A673 (cell line): ENCODE results near the gene UCK2. TPM values are rescaled to one million over a fixed set of nuclear protein-coding genes. Genes with fewer than 3 reads are reported as not detected.

ENCODE experiments used
- BruUV-seq: library from RNA; stranded (reverse); fragments of 400-500 nt; replicated peaks from 2 replicates; lab custom pipeline; 2021; lab: Mats Ljungman, UMichigan
- CTCF ChIA-PET: fragments of 300-600 bp; sonication (Branson Sonifier 250); formaldehyde crosslinking; loops from one replicate; lab custom pipeline; 2022; ENCODE audit warnings: antibody characterized with exemption; lab: Charles Lee
- POLR2A ChIA-PET: fragments of 300-600 bp; sonication (Branson Sonifier 250); formaldehyde crosslinking; loops from one replicate; lab custom pipeline; 2022; ENCODE audit warnings: antibody characterized with exemption; ENCODE audit not compliant: low non-redundant PET; lab: Charles Lee
- DNase-seq: peaks from one replicate; pipeline ENCODE4 v3.0.0-alpha.2; 2015; ENCODE audit warnings: low spot score
- H3K27ac ChIP-seq: fragments of 200-600 bp; sonication (generic); 2 replicates; pipeline ENCODE4 v1.5.1; 2016; ENCODE audit warnings: mixed run types, low read depth, mild to moderate bottlenecking, mixed read lengths, antibody characterized with exemption, low read length; ENCODE audit not compliant: poor library complexity, severe bottlenecking
- H3K27me3 ChIP-seq: fragments of 200-600 bp; sonication (generic); replicated peaks from 2 replicates; pipeline ENCODE4 v1.6.1; 2017; ENCODE audit warnings: mixed run types, low read depth, mild to moderate bottlenecking, mixed read lengths, antibody characterized with exemption, low read length; ENCODE audit not compliant: insufficient read depth, poor library complexity
- H3K36me3 ChIP-seq: fragments of 200-600 bp; sonication (generic); 2 replicates; pipeline ENCODE4 v1.6.1; 2016; ENCODE audit warnings: mixed run types, mild to moderate bottlenecking, mixed read lengths, antibody characterized with exemption, low read length; ENCODE audit not compliant: insufficient read depth, poor library complexity, severe bottlenecking
- H3K4me1 ChIP-seq: fragments of 200-600 bp; sonication (generic); 2 replicates; pipeline ENCODE4 v1.6.1; 2017; ENCODE audit warnings: mixed run types, mild to moderate bottlenecking, mixed read lengths, antibody characterized with exemption, low read length; ENCODE audit not compliant: insufficient read depth, poor library complexity, severe bottlenecking
- H3K4me3 ChIP-seq: fragments of 200-600 bp; sonication (generic); 2 replicates; pipeline ENCODE4 v1.5.1; 2016; ENCODE audit warnings: low read depth, mixed run types, mild to moderate bottlenecking, mixed read lengths, low read length; ENCODE audit not compliant: poor library complexity, severe bottlenecking
- H3K9me3 ChIP-seq: fragments of 200-600 bp; sonication (generic); 2 replicates; pipeline ENCODE4 v1.6.1; 2016; ENCODE audit warnings: mixed run types, low read depth, mild to moderate bottlenecking, mixed read lengths, antibody characterized with exemption, low read length; ENCODE audit not compliant: poor library complexity, severe bottlenecking
- CTCF ChIP-seq: fragments of 300-800, 200-600 bp; sonication (generic); conservative IDR thresholded peaks from 2 replicates; pipeline ENCODE4 v1.5.1; 2017; ENCODE audit warnings: low read depth, mild to moderate bottlenecking, antibody characterized with exemption, low read length, moderate library complexity, mixed read lengths
- EZH2 ChIP-seq: fragments of 200-600 bp; sonication (generic); IDR thresholded peaks from 2 replicates; pipeline ENCODE4 v1.6.1; 2017; ENCODE audit warnings: borderline replicate concordance, low read depth, mild to moderate bottlenecking, mixed read lengths, antibody characterized with exemption, low read length; ENCODE audit not compliant: poor library complexity, severe bottlenecking
- intact Hi-C: fragments of 100-400 bp; cut with micrococcal nuclease; formaldehyde crosslinking; loops from one replicate; pipeline ENCODE4 v1.10.0; 2022; ENCODE audit not compliant: unreplicated experiment
- total RNA-seq: library from RNA; stranded (reverse); gene quantifications from 2 replicates; pipeline ENCODE4 v1.2.3, GENCODE V29; 2021

UCK2 gene
- total RNA-seq, 1 experiment from 2014 or later, result 78.7 TPM

DNA sequence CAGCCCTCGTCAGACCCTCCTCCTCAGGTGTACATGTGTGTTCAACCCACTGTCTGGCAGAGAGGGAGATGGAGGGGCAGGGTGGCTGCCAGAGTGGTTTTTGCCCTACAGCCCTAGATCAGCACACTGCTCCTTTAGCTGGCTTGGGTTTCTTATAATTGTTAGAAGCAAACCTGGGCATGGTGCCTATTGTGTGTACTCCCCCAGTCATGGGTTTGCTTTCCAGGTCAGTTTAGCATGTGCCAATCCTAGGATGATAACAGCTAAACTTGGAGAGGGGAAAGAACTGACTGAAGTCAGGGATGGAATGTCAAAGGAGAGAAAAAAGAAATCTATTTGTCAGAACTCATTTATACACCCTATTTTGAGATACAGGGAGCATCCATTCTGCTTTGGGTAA, 63.3 kb downstream of the UCK2 start:
- Histone ChIP-seq H3K27ac (no peak overlapping the region), H3K36me3 (peaks cover 25% of the 10 kb centered on the region), H3K4me1 (no peaks in the 10 kb centered on the region), H3K27me3 (no peaks in the 10 kb centered on the region), H3K4me3 (no peak overlapping the region), H3K9me3 (no peaks in the 10 kb centered on the region)
- POLR2A ChIA-PET, result no interaction called here
- no TSS peak for BruUV-seq
- no peak for TF ChIP-seq CTCF
- no peak for TF ChIP-seq EZH2
- intact Hi-C loops, result no loop called here
- no peak for DNase-seq
- CTCF ChIA-PET, result no interaction called here

- BruUV-seq, result no TSS peak
- Histone ChIP-seq H3K36me3 (peaks cover 31% of the 10 kb centered on the region), H3K27ac (no peak overlapping the region), H3K27me3 (no peaks in the 10 kb centered on the region), H3K4me1 (no peaks in the 10 kb centered on the region), H3K4me3 (no peak overlapping the region), H3K9me3 (no peaks in the 10 kb centered on the region)
- ChIA-PET CTCF (no interaction called here), POLR2A (no interaction called here)
- TF ChIP-seq EZH2 (no peak), CTCF (no peak)
- no peak for DNase-seq
- intact Hi-C loops, result no loop called here
These were observed 63.9 kb downstream of the UCK2 start for GRCh38 chr1:165891111-165891860.

DNA sequence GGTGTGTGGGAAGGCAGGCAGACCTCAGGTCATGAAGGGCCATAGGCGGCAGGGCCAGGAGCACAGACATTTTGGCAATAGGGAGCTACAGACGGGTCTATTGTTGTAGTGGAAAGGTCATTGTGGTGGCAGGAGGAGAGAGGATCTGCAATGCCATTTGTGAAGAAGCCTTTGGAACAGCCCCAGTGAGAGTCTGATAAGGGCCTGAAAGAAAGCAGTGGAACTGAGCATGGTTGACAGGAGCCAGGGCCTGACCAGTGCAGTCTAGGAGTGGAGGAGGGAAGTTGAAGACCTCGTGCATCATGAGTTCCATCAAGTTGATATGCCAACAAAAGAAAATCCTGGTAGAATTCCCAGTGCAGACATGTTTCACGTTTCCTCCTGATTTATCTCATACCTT, 65.5 kb downstream of the UCK2 start:
- Histone ChIP-seq H3K4me1 (no peaks in the 10 kb centered on the region), H3K4me3 (no peak overlapping the region), H3K27ac (no peak overlapping the region), H3K27me3 (no peaks in the 10 kb centered on the region), H3K36me3 (peaks cover 36% of the 10 kb centered on the region), H3K9me3 (no peaks in the 10 kb centered on the region)
- intact Hi-C loops, result no loop called here
- DNase-seq, result no peak
- POLR2A ChIA-PET, result no interaction called here
- CTCF ChIA-PET, result interaction anchor here (0.5 kb wide), 1 partner anchor 36 kb away, joined by 11 read pairs; no protein-coding TSS in a partner anchor
- no peak for TF ChIP-seq EZH2
- no peak for TF ChIP-seq CTCF
- BruUV-seq, result TSS peak; percentile 11
